ENCODE data around the gene ILKAP.

The ILKAP gene

GRCh38 chr2:238228700-238229099, 25.2 kb upstream of the ILKAP start:
- no peaks in the 10 kb centered on the region for H3K27me3 ChIP-seq (ENCODE audit: low read length)
- H4K20me1 ChIP-seq (ENCODE audit: low read depth, low read length), result no peaks in the 10 kb centered on the region
- no peak overlapping the region for H2AFZ ChIP-seq (ENCODE audit: low read depth, low read length, severe bottlenecking)
- no peaks in the 10 kb centered on the region for H3K9me2 ChIP-seq (replicated peaks; ENCODE audit: insufficient read depth, low read length)
- H3K27ac ChIP-seq (ENCODE audit: low read depth, low read length), result no peak overlapping the region
- TF ChIP-seq CTCF (IDR thresholded peaks at IDR 0.05; ENCODE audit: insufficient read depth, low read length, poor library complexity, severe bottlenecking) (no peak), EZH2phosphoT487 (conservative IDR thresholded peaks at IDR 0.05; ENCODE audit: low read length) (no peak)
- no peaks in the 10 kb centered on the region for H3K79me2 ChIP-seq (ENCODE audit: insufficient read depth, low read length)
- no peak overlapping the region for H3K9ac ChIP-seq (ENCODE audit: low read length)
- H3K4me3 ChIP-seq (ENCODE audit: insufficient read depth, low read length, poor library complexity, severe bottlenecking), result no peak overlapping the region
- H3K9me3 ChIP-seq (ENCODE audit: insufficient read depth, low read length), result no peaks in the 10 kb centered on the region
- no peak overlapping the region for H3K4me2 ChIP-seq (ENCODE audit: low read depth, low read length, poor library complexity, severe bottlenecking)
- no peaks in the 10 kb centered on the region for H3K36me3 ChIP-seq (ENCODE audit: low read length)
- no peaks in the 10 kb centered on the region for H3F3A ChIP-seq (ENCODE audit: insufficient read depth)

DNA sequence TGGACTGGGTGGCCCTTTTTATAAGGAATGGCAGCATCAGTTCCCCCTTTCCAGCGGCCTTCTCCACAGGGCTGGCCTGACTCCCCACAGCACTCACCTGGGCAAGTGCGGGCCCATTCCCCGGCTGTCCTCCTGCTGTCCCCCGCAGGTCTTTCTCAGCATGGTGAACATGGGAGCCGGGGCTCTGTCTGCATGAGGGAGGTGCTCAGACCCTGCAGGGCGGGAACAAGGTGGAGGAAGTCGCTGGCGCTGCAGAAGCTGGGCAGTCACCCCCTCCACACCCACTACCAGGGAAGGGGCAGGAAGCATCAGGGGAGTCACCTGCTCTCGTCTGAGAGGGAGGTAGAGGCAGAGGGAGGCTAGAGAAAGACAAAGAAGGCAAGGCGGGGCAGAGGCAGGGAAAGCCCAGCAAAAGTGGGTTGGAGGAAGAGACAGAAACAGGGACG, 24.1 kb upstream of the ILKAP start:
- Histone ChIP-seq H2AFZ (ENCODE audit: low read depth, low read length, severe bottlenecking) (no peak overlapping the region), H3K4me2 (ENCODE audit: low read depth, low read length, poor library complexity, severe bottlenecking) (no peak overlapping the region), H3K4me3 (ENCODE audit: insufficient read depth, low read length, poor library complexity, severe bottlenecking) (no peak overlapping the region), H3F3A (ENCODE audit: insufficient read depth) (no peaks in the 10 kb centered on the region), H3K36me3 (ENCODE audit: low read length) (no peaks in the 10 kb centered on the region), H3K27me3 (ENCODE audit: low read length) (no peaks in the 10 kb centered on the region), H3K9ac (ENCODE audit: low read length) (no peak overlapping the region), H3K9me2 (replicated peaks; ENCODE audit: insufficient read depth, low read length) (no peaks in the 10 kb centered on the region), H3K9me3 (ENCODE audit: insufficient read depth, low read length) (no peaks in the 10 kb centered on the region), H4K20me1 (ENCODE audit: low read depth, low read length) (no peaks in the 10 kb centered on the region), H3K79me2 (ENCODE audit: insufficient read depth, low read length) (no peaks in the 10 kb centered on the region), H3K27ac (ENCODE audit: low read depth, low read length) (no peak overlapping the region)
- no peak for TF ChIP-seq CTCF (IDR thresholded peaks at IDR 0.05; ENCODE audit: insufficient read depth, low read length, poor library complexity, severe bottlenecking)
- TF ChIP-seq EZH2phosphoT487 (conservative IDR thresholded peaks at IDR 0.05; ENCODE audit: low read length), result no peak

DNA sequence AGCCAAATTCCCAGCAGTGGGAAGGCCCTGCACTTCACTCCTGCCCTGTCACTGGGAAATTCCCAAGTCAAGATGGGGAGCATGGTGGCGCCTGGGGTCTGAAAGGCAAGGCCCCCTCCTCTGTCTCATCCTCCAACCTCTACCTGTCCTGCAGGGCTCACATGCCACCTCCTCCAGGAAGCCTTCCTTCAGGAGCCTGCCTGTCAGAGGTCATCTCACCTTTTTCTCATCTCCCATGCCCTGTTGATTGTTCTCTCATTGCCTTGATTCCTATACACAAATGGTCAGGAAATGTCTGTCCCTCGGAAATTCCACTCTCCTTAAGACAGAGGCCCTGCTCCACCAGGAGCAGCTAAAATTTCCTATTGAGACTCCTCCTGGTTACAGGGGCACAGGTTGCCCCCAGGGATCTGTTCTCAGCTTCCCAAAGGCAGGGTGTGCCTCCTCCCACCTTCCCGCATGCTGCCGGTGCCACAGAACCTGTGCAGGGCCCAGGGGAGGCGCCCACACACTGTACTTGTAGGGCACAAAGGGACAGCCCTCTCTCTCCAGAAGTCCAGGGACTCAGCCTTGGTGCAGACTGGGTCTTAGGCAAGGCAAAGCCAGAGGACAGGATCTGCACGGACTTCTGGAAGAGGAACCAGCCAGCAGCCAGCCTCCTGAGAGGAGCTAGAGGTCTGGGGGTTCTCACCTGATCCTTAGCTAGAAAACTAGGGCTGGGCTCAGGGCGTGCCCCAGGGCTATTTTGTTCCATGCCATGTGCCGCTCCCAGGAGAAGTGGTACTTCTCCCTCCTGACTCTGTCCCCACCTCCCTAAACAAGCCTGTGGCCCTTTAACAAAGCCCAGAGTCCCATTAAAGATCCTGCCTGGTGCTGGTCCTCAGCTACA, 23.4 kb upstream of the ILKAP start:
- Histone ChIP-seq H3K4me3 (ENCODE audit: insufficient read depth, low read length, poor library complexity, severe bottlenecking) (no peak overlapping the region), H2AFZ (ENCODE audit: low read depth, low read length, severe bottlenecking) (no peak overlapping the region), H4K20me1 (ENCODE audit: low read depth, low read length) (no peaks in the 10 kb centered on the region), H3K9ac (ENCODE audit: low read length) (no peak overlapping the region), H3F3A (ENCODE audit: insufficient read depth) (no peaks in the 10 kb centered on the region), H3K79me2 (ENCODE audit: insufficient read depth, low read length) (no peaks in the 10 kb centered on the region), H3K36me3 (ENCODE audit: low read length) (no peaks in the 10 kb centered on the region), H3K27me3 (ENCODE audit: low read length) (no peaks in the 10 kb centered on the region), H3K27ac (ENCODE audit: low read depth, low read length) (no peak overlapping the region), H3K9me2 (replicated peaks; ENCODE audit: insufficient read depth, low read length) (no peaks in the 10 kb centered on the region), H3K9me3 (ENCODE audit: insufficient read depth, low read length) (no peaks in the 10 kb centered on the region), H3K4me2 (ENCODE audit: low read depth, low read length, poor library complexity, severe bottlenecking) (no peak overlapping the region)
- no peak for TF ChIP-seq CTCF (IDR thresholded peaks at IDR 0.05; ENCODE audit: insufficient read depth, low read length, poor library complexity, severe bottlenecking)
- TF ChIP-seq EZH2phosphoT487 (conservative IDR thresholded peaks at IDR 0.05; ENCODE audit: low read length), result no peak

Measured in SU-DHL-6 (cell line).